ENCODE data around the gene AKNA.

- TF ChIP-seq POLR2A (IDR thresholded peaks at IDR 0.05; ENCODE audit: low read depth, low read length), result no peak
- TF ChIP-seq TAF1 (IDR thresholded peaks at IDR 0.05; ENCODE audit: low read depth, low read length), result no peak
These were observed 8.9 kb downstream of the AKNA start for GRCh38 chr9:114378883-114379282.
